ENCODE measurements around the gene AK8.

AK8 gene

DNA sequence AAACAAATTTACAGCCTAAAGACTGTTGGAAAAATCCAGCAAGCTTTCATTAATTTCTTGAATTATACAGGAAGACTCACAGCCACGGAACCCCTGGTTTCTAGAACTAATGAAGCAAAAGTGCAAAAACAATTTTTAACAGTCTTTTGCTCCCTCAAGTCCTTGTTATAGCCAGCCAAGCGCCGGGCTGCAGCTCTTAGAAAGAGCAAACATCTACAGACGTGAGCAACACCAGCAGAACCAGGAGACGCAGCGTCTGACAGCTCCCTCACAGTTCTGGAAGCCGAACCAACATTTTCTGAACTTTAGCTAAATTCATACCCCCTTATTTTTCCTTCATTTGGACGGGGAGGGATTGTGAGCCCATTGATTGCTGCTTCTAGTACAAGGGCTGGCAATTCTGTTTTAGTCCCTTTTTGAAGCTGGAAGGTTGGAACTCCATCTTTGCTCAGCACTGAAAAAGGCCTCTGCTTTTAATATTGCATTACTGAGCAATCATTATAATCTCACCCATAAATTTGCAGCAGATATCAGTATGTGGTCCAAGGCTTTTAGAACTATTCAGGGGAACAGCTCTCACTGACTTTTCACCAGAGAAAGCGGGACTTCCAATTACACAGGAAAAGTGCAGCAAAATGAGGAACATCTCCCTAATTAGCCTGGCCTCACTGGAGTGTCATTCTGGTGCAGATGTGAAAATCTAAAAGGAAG lies 45.8 kb downstream of the AK8 start:
- H3K4me2 ChIP-seq (ENCODE audit: low read length): no peak overlapping the region
- no peaks in the 10 kb centered on the region for H3K36me3 ChIP-seq (replicated peaks; ENCODE audit: low read depth, low read length)
- H4K20me1 ChIP-seq (ENCODE audit: insufficient read depth, low read length): no peaks in the 10 kb centered on the region
- H2AFZ ChIP-seq (ENCODE audit: low read depth, low read length): no peak overlapping the region
- H3K9me3 ChIP-seq (ENCODE audit: insufficient read depth, low read length): no peaks in the 10 kb centered on the region
- no peaks in the 10 kb centered on the region for H3K4me1 ChIP-seq (ENCODE audit: low read length)
- H3K27ac ChIP-seq (ENCODE audit: low read length): no peak overlapping the region
- no peak overlapping the region for H3K4me3 ChIP-seq (ENCODE audit: low read length)
- H3K9ac ChIP-seq (ENCODE audit: low read length): no peak overlapping the region
- no peaks in the 10 kb centered on the region for H3K79me2 ChIP-seq (ENCODE audit: low read length)
- TF ChIP-seq EZH2phosphoT487 (IDR thresholded peaks at IDR 0.05; ENCODE audit: low read depth): no peak
- TF ChIP-seq, protein P1, sequence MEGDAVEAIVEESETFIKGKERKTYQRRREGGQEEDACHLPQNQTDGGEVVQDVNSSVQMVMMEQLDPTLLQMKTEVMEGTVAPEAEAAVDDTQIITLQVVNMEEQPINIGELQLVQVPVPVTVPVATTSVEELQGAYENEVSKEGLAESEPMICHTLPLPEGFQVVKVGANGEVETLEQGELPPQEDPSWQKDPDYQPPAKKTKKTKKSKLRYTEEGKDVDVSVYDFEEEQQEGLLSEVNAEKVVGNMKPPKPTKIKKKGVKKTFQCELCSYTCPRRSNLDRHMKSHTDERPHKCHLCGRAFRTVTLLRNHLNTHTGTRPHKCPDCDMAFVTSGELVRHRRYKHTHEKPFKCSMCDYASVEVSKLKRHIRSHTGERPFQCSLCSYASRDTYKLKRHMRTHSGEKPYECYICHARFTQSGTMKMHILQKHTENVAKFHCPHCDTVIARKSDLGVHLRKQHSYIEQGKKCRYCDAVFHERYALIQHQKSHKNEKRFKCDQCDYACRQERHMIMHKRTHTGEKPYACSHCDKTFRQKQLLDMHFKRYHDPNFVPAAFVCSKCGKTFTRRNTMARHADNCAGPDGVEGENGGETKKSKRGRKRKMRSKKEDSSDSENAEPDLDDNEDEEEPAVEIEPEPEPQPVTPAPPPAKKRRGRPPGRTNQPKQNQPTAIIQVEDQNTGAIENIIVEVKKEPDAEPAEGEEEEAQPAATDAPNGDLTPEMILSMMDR (IDR thresholded peaks at IDR 0.05; ENCODE audit: low read depth, low read length): no peak
- peaks cover 12% of the 10 kb centered on the region; the same call in 1 of the 2 replicates for H3K27me3 ChIP-seq (ENCODE audit: low read depth, low read length)

DNA sequence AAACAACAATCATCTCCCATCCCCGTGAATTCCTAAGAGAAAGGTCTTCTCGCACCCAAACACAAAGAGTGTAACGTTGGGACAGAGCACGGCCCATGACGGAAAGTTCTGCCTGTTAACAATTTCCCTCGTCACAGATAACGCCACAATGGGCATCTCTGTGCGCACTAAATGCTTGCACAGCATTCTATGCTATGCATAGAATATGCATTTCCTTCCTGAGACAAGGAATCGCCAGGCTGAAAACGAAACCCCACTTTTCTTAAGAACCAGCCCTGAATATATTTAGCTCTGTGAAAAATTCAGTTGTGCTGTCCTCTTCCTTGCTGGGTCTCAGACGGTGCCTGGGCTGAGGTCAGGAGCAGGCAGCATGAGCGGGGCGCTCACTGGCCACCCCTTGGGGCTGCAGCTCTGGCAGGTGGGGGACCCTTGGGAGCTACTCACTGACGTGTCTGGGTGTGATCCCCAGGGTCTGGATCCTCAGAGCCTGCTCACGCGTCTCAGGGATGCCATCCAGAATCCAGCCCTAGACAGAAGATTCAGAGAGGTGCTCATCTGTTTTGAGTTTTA lies 49.8 kb downstream of the AK8 start:
- Histone ChIP-seq H3K4me3 (ENCODE audit: low read length) (no peak overlapping the region), H3K4me2 (ENCODE audit: low read length) (no peak overlapping the region), H2AFZ (ENCODE audit: low read depth, low read length) (no peak overlapping the region), H3K79me2 (ENCODE audit: low read length) (no peaks in the 10 kb centered on the region), H3K36me3 (replicated peaks; ENCODE audit: low read depth, low read length) (no peaks in the 10 kb centered on the region), H3K27ac (ENCODE audit: low read length) (no peak overlapping the region), H3K27me3 (ENCODE audit: low read depth, low read length) (peaks cover 23% of the 10 kb centered on the region; the same call in 1 of the 2 replicates), H3K9ac (ENCODE audit: low read length) (no peak overlapping the region), H3K4me1 (ENCODE audit: low read length) (no peaks in the 10 kb centered on the region), H4K20me1 (ENCODE audit: insufficient read depth, low read length) (no peaks in the 10 kb centered on the region), H3K9me3 (ENCODE audit: insufficient read depth, low read length) (no peaks in the 10 kb centered on the region)
- TF ChIP-seq, protein P1 (IDR thresholded peaks at IDR 0.05; ENCODE audit: low read depth, low read length): no peak
- TF ChIP-seq EZH2phosphoT487 (IDR thresholded peaks at IDR 0.05; ENCODE audit: low read depth): no peak

DNA sequence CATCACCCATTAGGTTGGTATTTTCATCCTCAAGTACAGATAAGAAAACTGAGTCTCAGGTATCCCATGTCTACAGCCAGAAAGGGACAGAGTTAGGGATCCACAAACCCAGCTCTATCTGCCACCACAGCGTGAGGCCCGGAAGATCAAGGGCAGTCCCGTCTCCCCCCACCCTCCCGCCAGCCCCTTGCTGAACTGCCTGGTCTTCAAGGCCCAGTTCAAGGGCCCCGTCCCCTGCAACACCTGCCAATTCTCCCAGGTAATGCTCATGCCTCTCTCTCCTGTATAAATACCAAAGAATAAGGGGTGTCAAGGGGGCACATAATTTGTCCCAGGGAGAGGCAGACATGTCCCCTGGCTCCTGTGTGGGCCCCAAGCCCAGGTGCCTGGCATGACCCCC lies 50.7 kb downstream of the AK8 start:
- no peaks in the 10 kb centered on the region for H3K36me3 ChIP-seq (replicated peaks; ENCODE audit: low read depth, low read length)
- H3K27ac ChIP-seq (ENCODE audit: low read length): no peak overlapping the region
- no peaks in the 10 kb centered on the region for H4K20me1 ChIP-seq (ENCODE audit: insufficient read depth, low read length)
- TF ChIP-seq, protein P1 (IDR thresholded peaks at IDR 0.05; ENCODE audit: low read depth, low read length): no peak
- no peak for TF ChIP-seq EZH2phosphoT487 (IDR thresholded peaks at IDR 0.05; ENCODE audit: low read depth)
- no peaks in the 10 kb centered on the region for H3K79me2 ChIP-seq (ENCODE audit: low read length)
- H3K9ac ChIP-seq (ENCODE audit: low read length): no peak overlapping the region
- no peak overlapping the region for H3K4me3 ChIP-seq (ENCODE audit: low read length)
- 0 out of 2 replicates have a peak, but pooled peaks cover 4% of the 10 kb centered on the region for H3K4me1 ChIP-seq (ENCODE audit: low read length)
- H2AFZ ChIP-seq (ENCODE audit: low read depth, low read length): no peak overlapping the region
- peaks cover 29% of the 10 kb centered on the region; the same call in 1 of the 2 replicates for H3K27me3 ChIP-seq (ENCODE audit: low read depth, low read length)
- H3K9me3 ChIP-seq (ENCODE audit: insufficient read depth, low read length): no peaks in the 10 kb centered on the region
- H3K4me2 ChIP-seq (ENCODE audit: low read length): no peak overlapping the region

DNA sequence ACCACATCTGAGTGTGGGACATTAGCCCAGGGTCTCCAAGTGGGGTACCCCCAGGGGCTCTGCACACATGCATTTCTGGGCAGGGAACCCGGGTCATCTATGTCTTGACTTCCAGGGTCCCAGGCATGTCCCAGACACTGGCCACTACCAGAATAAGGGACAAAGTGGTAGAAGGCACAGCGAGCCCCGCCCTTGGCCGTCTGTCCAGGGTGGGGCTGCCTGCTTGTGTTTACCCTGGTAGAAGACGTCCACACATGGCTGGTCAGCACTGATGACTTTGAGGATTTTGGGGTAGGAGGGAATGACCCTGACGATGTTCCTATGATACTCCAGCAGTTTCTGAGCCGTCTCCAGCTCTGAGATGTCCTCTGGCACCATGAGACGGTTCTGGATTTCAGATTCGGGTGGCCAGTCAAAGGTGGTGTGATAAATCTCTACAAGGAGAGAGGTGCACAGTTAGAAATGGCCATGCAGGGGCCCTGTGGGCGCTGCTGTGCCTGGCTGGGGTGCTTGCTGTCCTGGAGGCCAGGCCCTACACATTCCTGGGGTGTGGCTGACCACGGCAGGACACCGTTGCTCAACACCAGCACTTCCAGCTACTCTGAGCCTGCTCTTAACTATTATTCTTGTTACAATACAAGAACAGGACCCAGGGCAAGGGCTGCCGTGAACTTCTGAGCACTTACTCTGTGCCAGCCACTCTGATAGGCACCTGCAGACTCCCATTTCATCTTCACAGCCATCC lies 51.3 kb downstream of the AK8 start:
- Histone ChIP-seq H2AFZ (ENCODE audit: low read depth, low read length) (no peak overlapping the region), H3K4me2 (ENCODE audit: low read length) (no peak overlapping the region), H4K20me1 (ENCODE audit: insufficient read depth, low read length) (no peaks in the 10 kb centered on the region), H3K4me1 (ENCODE audit: low read length) (0 out of 2 replicates have a peak, but pooled peaks cover 4% of the 10 kb centered on the region), H3K9me3 (ENCODE audit: insufficient read depth, low read length) (no peaks in the 10 kb centered on the region), H3K4me3 (ENCODE audit: low read length) (no peak overlapping the region), H3K36me3 (replicated peaks; ENCODE audit: low read depth, low read length) (no peaks in the 10 kb centered on the region), H3K27me3 (ENCODE audit: low read depth, low read length) (peaks cover 29% of the 10 kb centered on the region; the same call in 1 of the 2 replicates), H3K9ac (ENCODE audit: low read length) (no peak overlapping the region), H3K79me2 (ENCODE audit: low read length) (no peaks in the 10 kb centered on the region), H3K27ac (ENCODE audit: low read length) (no peak overlapping the region)
- TF ChIP-seq, protein P1 (IDR thresholded peaks at IDR 0.05; ENCODE audit: low read depth, low read length): no peak
- TF ChIP-seq EZH2phosphoT487 (IDR thresholded peaks at IDR 0.05; ENCODE audit: low read depth): no peak

All from OCI-LY3 (cell line).